RPMI7951 (cell line): ENCODE results near the gene TPO. TPM values are rescaled to one million over a fixed set of nuclear protein-coding genes. Genes with fewer than 3 reads are reported as not detected.

Source experiments
- DNase-seq: peaks from one replicate; pipeline ENCODE4 v3.0.0-alpha.2; 2012; ENCODE audit warnings: low read depth
- total RNA-seq: library from RNA; depleted of rRNA; stranded (reverse); fragments of >200 nt; shearing (Covaris generic); gene quantifications from 2 replicates; pipeline ENCODE4 v1.2.3, GENCODE V29; 2014

The TPO gene
- total RNA-seq, 1 experiment from 2014 or later: not detected

DNA sequence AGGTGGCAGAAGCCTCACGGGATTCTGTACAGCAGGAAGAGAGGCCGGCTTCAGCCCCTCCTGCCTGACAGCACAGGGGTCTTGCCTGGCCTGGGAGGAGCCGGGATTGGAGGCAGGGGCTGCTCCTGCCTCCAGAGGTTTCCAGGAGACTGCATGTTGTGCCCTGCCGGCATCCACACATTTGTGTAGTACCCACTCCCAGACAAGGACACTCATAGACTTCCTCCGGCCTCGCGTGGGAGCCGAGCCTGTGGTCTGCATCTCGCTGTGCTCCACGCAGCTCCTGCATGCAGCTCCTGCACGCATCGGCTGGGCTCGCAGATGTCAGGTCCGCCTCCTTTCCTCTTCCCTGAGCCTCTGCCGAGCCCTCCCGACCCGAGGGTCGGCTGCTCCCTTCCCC is 34.7 kb downstream of the TPO start:
- DNase-seq: no peak

DNA sequence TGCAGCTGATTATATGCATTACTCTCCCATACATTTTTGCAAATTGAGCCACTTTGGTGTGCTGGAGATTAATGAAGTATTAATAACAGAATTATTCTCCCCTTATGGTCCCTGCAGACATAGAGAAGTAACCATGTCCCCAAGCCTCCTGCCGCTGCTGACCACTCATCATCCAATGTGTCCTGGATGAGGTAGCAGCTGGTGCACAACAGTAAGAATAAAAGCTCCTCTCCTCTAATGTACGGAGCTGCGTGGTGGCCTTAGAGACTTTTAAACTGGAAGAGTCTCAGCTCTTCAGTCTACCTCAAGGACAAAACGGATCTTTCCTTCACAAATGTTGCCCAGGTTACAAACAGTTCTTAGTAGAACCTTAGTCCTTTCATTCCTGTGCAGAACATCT is 37.7 kb downstream of the TPO start:
- DNase-seq: no peak

DNA sequence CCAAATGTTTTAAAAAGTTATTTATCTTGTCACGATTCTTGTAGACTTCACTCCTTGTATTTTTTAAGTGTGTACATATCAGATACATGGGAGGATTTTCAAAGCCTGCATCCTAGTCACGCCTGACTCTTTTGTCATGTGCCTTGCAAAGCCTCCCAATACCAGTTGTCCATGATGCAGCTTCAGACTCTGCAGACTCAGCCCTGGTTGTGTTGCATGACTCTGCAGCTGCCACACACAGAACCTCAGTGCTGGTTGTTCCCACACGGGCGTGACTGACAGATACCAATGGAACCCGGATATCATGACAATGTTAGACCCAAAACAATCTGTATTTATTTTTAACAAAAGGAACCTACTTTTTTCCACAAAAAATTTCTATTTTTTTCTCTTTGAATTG is 38.2 kb downstream of the TPO start:
- no peak for DNase-seq

DNA sequence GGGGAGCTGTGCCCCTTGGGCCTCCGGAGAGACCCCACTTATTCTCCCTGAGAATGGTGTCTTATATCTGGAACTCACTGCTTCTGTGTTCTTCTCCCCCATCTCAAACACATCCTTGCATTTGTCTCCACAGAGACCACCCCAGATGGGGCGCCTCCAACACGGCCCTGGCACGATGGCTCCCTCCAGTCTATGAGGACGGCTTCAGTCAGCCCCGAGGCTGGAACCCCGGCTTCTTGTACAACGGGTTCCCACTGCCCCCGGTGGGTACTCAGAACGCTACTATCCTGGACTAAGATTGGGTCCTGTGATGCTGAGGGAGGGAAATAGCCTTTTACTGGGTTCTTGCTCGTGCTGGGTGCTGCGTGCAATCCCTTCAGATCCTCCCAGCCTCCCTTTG is 40.3 kb downstream of the TPO start:
- DNase-seq: no peak

DNA sequence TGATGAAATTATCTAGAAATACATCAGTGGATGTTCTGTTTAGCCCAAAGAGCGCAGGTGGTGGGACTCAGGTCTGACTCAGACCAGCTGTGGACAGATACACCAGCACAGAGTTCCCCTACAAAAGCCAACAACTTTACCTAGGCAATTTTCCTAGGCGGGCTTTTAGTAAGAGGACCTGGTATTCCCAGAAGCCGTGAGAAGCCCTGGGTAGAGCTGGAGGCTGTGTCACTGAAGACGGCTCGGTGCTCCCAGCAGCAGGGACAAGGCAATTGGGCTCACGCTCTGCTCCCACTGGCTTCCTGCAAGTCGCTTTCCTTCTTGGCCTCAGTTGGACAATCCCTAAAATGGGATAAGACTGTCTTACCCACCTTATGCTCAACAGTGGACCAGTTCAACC is 41.1 kb downstream of the TPO start:
- DNase-seq: no peak

DNA sequence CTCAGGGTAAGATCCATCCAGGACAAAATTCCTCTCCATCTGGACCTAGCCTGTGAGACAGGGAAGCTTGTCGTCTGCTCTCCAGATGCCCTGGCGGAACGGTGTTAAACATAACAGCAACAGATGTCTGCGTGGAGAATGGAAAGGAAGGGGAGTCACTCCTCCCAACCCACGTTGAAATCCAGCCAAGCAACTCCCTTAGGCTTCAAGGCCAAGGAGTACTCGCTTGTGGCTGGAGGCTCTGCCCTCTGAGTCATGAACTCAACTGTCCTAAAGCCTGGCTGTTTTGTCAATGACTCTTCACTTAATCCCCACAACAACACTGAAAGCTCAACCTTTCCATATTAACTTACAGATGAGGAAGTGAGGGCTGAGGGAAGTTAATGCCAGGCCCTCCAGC is 42.2 kb downstream of the TPO start:
- DNase-seq: peak; percentile 99

DNA sequence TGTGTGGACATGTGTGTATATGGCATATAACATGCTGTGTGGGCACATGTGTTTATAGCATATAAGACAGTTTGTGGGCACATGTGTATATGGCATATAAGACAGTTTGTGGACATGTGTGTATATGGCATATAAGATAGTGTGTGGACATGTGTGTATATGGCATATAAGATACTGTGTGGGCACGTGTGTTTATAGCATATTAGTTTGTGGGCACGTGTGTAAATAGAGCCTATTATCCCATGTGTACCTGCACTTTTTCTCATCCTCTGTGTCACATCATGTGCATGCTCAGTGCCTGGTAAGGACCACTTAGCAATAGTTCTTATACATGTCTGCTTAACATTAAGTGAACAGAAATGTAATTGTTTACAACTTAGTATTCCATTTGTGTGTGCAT is 45.2 kb downstream of the TPO start:
- no peak for DNase-seq

DNA sequence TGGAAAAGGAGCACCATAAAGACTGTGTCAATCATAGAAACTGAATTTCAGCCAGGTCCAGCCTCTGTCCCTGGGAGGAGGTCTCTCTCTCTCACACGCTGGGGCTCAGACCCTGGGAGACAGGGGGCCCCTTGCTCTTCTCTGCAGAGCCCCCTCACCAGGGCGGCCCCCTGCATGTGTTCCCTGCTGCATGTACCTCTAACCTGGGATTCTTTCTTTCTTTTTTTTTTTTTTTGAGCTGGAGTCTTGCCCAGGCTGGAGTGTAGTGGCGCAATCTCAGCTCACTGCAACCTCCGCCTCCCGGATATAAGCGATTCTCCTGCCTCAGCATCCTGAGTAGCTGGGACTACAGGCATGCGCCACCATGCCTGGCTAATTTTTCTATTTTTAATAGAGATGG is 46.5 kb downstream of the TPO start:
- peak; percentile 9 for DNase-seq

DNA sequence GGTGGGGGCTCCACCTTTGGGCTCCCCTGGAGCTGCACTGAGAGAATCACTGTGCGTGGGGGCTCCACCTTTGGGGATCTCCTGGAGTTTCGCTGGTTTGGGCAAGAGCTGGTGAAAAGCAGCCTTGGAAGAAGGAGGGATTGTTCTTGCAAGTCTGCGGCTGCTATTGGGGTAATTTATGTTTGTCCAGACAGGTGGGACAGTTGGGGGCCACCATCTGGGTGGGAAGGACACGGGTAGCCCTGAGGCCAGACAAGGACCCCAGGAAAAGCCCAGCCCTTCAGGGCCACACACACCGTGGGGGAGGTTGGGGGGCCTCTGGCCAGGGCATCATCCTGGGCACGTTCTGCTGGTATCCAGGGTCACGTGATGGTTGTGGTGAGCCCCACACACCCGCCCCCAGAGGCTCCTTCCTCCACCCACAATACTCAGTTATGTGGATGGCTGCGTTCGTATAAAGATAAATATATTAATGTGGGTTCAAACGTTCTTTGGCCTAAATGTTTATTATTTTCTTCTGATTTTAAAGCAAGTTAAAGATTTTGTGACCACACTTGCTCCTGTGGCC is 47.7 kb downstream of the TPO start:
- no peak for DNase-seq

DNA sequence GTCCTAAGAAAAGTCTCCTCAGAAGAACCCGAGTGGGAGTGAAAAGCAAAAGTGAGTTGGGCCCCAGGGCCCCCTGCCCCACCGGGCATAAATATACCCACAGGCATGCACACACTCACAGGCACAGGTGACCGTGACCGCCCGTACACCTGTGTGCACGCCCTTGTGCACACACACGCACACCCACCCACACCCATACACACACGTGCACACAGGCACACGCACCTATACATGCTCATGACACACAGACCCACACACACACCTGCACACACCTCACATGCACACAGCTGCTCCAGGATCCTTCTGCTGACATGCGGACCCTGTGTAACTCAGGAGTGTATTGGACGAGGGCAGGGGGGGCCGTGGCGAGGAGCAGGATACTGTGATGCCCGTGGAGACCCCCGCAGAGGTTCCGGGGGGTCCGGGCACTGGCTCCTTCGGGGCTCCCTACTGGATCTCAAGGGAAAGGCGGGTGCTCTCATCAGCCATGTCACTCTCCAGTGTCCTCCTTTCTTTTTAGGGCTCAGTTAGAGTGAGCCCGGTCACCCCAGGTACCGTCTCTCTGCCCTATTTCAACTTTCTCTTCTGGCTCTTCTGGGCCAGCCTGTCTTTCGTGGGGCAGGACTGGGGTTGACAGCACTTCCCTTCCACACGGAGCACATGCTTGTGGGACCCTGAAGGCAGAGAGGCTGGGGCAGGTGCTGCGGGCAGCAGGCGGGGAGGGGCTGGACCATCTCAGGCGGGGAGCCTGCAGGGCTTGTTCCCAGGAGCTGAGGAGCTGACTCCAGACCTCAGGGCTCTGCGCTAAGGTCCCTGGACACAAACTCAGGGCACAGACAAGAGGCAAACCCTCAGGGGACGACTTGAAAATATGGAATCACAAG is 48.5 kb downstream of the TPO start:
- no peak for DNase-seq

DNA sequence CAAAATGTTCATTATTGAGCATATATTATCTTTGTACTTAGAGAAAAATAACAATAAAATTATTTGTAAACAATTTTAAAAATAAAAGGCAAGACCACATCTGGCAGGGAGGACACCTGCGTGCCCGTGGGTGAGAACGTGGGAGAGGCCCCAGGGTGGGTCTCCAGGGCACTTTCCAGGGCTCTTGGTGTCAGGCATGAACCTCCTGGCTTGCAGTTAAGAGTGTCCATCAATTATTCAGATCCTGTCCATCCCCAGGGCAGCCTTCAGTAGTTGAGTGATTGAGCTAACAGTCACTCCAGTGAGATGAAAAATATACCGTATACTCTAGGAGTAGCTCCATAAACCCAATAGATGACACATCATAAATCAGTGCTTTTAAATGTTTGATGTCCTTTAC is 49.7 kb downstream of the TPO start:
- DNase-seq: no peak

DNA sequence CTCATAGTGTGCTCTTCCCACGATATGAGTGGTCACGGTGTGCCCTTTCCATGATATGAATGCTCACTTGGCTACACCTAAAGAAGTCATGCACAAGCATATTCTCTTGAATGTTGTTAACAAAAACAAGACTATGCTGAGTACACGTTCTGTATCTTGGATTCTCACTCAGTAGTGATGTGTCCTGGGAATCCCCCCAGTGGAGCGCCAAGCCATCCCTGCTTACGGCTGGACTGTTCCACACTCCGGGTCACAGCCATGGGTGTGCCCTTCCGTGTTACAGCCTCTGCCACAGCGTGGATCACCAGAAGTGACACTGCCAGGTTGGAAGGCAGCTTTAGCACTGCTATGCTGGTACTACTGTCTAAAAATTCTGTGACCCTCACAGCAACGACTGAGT is 59.1 kb downstream of the TPO start:
- DNase-seq: no peak

DNA sequence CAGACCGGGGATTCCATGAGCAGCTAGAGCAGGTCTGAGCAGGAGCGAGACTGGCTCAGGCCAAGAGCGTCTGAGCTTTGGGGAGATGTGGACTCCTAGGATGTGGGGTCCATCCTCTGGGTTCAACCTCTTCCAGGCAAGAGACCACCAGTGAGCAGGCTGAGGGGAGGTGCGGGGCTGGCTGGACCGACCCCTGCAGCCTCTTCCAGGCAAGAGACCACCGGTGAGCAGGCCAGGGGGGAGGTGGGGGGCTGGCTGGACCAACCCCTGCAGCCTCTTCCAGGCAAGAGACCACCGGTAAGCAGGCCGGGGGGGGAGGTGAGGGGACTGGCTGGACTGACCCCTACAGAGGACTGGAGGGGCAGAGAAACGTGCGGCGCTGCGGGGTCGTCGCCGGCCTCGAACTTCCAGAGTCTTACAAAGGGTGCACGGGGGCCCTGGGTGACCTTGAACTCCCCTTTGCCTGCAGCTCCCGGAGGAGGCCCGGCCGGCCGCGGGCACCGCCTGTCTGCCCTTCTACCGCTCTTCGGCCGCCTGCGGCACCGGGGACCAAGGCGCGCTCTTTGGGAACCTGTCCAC is 63.4 kb downstream of the TPO start:
- DNase-seq: no peak

DNA sequence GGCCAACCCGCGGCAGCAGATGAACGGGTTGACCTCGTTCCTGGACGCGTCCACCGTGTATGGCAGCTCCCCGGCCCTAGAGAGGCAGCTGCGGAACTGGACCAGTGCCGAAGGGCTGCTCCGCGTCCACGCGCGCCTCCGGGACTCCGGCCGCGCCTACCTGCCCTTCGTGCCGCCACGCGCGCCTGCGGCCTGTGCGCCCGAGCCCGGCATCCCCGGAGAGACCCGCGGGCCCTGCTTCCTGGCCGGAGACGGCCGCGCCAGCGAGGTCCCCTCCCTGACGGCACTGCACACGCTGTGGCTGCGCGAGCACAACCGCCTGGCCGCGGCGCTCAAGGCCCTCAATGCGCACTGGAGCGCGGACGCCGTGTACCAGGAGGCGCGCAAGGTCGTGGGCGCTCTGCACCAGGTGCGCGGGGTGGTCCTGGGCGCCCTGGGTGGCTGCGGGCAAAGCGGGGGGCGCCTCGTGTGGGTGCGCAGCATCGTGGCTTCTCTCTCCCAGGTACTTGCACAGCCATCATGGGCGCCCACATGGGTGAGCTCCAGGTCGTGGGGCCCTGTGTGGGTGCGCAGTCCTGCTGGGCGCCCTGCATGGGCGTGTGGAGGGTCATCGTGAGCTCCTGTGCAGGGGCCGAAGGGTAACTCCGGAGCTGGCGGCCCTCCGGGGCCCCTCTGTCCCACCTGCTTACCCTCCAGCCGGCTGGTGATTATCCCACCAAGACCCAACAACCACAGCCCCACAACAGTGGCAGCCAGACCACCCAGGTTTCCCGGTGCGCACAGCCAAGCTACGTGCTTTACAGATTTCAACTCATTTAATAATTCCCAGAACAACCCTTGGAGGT is 64.2 kb downstream of the TPO start:
- DNase-seq: no peak

DNA sequence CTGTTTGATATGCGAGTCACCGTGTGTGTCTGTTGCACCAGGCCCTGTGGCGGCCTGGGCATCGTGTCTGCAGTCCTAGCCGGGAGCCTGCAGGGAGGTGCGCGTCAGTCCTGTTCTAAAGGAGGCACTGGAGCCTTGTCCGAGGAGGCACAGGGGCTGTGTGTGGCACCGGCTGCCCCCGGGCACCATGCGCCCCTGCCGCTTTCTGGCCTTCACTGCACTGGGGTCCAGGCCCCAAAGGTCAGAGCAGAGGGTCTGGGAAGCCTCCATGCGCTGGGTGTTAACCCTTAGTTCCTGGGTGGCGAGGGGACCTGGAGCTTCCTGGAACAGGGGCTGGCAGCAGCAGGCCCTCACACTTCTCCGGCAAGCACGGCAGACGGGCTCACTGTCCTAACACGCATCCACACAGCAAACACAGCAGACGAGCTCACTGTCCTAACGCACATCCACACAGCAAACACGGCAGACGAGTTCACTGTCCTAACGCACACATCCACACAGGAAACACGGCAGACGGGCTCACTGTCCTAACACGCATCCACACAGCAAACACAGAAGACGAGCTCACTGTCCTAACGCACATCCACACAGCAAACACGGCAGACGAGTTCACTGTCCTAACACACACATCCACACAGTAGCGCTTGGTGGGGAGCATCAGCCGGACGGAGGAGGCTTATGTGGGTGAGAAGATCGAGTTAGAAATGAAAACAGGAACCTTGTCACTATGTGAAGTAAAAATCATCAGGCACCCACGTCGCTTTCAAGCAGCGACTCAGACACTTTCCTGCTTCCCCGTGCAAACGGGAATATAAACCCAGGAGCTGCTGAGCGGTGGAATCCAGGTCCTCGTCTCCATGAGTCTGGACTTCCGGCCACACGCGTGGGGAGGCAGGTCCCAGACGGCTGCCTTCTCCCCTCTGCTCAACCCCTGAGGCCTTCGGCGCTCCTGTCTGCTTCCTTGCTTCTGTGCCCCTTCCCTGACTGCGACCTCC is 65.3 kb downstream of the TPO start:
- no peak for DNase-seq

DNA sequence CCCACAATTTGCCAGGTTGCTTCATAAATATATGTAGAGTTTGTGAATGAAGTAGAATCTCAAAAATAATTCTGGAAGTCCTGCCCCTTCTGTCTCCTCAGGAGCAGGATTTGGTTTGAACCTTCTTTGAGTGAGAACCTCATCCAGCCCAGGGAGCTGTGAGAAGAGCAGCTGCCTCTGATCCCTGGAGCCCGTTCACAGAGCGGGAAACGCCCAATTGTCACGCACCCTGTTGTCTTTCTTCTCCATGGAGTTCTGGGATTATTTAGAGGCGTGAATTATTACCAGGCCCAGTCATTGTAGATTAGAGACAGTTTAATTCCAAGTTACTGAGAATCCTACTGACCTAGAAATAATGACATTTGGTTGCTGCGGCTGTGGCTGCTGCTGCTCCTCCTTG is 66.1 kb downstream of the TPO start:
- DNase-seq: no peak

DNA sequence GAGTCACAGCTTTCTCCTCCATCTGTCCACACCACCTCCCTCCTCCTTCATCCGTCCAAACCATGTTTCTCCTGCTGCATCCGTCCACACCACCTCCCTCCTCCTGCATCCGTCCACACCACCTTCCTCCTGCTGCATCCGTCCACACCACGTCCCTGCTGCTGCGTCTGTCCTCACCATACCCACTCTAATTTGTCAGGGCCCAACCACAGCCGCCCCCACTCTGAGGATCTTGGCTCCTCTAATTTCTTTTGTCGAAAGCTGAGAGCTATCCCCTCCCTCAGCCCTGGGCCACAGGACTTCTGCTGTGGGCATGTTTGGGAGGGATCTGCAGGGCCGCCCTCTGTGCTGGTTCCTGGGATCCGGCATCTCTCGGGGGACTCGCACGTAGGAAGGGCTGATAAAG is 67.4 kb downstream of the TPO start:
- no peak for DNase-seq

DNA sequence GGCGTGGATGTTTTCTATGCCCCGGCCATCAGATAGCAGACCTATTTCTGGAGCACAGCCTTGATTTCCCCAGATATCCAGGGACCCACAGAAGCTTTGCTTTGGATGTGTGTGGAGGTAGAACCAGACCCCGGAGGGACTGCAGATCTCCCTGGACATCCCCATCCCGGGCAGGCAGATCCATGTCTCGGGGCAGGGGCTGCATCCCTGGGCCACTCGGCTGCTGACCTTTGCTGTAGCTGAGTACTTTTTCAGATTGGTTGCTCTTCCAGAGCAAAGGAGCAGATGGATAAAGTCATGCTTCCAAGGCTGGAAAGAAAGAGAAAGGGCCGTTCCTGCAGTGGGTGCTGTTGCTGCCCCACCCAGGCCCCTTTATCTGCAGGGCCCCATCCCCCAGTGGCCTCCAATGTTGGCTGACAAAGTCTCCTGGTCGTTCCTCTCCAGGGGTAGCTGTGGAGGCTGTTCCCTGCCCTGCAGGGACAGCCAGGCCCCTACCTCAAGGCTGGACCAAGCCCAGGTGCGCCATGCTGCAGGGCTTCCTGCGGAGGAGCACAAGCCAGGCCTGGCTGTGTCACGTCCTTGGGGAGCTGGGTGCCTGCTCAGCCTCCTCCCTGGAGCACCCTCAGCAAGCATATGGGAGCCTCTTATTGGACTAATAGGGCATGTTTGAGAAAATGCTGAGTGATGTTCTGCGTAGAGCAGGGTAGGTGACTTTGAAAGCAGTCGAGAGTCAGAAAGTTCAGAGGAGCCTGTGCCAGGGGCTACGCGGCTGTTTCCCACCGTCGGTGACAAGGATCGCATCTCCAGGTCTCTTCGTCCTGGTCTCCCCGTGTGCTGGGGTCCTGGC is 68.4 kb downstream of the TPO start:
- no peak for DNase-seq

DNA sequence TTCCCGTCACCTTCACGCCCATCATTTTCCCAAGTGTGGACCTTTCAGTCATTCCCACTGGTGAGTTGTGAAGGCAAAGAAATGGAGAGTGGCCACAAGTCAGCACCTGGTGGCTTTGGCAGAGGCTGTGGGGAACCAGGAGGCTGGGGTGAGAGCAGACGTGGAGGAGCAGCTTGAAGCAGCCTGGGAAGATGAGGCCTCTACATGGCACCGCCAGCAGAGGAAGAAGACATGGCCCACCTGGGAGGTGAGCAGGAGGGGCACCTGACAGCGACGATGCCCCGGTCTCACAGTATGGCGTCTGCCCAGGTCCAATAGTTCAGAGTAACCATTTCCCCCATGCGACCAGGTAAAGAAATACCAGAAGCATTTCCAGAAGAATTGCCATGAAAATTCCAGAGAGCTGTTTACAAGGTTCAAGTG is 69.0 kb downstream of the TPO start:
- no peak for DNase-seq

DNA sequence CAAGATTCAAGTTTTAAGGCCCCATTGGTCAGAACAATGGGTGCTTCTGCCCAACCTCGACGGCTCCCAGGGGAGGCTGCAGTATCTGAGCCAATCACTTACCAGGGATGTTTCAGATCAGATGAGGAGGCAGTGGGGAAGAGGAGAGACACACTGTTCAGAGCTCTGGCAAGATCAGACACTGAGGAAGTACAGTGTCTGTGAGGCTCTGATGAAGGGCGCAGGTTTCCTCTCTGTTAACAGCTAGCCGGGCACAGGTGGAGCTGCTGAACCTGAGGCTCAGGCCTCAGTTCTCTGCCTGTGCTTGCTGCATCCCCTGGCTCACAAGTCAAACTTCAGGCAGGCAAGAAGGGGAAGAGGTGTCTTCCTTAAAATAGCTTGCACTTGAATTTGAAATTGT is 69.7 kb downstream of the TPO start:
- DNase-seq: no peak
